ENCODE data around the gene MLEC.

DNA sequence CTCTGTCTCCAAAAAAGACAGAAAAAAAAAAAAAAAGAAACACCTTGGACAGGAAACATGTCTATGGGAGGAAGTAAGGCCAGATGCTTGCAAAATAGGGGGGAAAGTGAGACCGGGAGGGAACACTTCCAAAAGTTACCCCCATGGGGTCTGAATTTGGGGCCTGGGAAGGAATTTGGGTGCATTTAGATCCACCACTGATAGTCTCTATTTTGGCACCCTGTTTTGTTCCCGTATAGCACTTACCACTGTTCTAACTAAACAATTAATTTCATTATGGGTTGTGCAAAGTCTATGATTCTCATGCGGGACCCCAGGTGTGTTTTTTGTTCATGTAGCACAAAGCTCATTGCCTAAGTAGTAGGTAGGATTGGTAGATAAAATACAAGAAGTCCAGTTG, 1.4 kb upstream of the MLEC start:
- TF ChIP-seq POLR2AphosphoS5 (IDR thresholded peaks at IDR 0.05; ENCODE audit: low read depth, low read length) (no peak), PAX5 (IDR thresholded peaks at IDR 0.05; ENCODE audit: insufficient read depth, low read length, severe bottlenecking) (no peak), POLR2A (IDR thresholded peaks at IDR 0.05; ENCODE audit: low read depth, low read length) (no peak), TAF1 (IDR thresholded peaks at IDR 0.05; ENCODE audit: low read depth, low read length) (no peak), SPI1 (IDR thresholded peaks at IDR 0.05; ENCODE audit: low read depth, low read length) (no peak), POU2F2 (IDR thresholded peaks at IDR 0.05; ENCODE audit: low read depth, low read length) (no peak)
